HEK293 (cell line): ENCODE measurements around the gene IGFN1.

Source experiments
- CTCF ChIA-PET: fragments of 350-600 bp; formaldehyde crosslinking; extraction: SDS; loops from one replicate; lab custom pipeline; 2021; ENCODE audit warnings: antibody characterized with exemption; lab: Yijun Ruan, JAX
- POLR2A ChIA-PET: fragments of 300-600 bp; formaldehyde crosslinking; extraction: SDS; loops from one replicate; lab custom pipeline; 2020; ENCODE audit warnings: antibody characterized with exemption, inconsistent platforms; lab: Yijun Ruan, JAX
- H3K27ac ChIP-seq: fragments of 200-500 bp; sonication (Bioruptor generic); 2 replicates; pipeline ENCODE4 v1.5.1; 2014; ENCODE audit warnings: low read depth, low read length, control low read depth, inconsistent platforms; ENCODE audit errors: extremely low read depth
- H3K36me3 ChIP-seq, 2 experiments: fragments of 200-500 bp in 1 of 2; sonication (Bioruptor generic) in 1 of 2; 1 replicate in 1 of 2; 2 replicates in 1 of 2; pipeline ENCODE4 v1.5.1; 2014 to 2017; ENCODE audit warnings: inconsistent platforms in 2 of 2, low read length in 2 of 2; ENCODE audit not compliant: control insufficient read depth in 2 of 2, insufficient read depth in 1 of 2
- H3K4me1 ChIP-seq: fragments of 200-500 bp; sonication (Bioruptor generic); 2 replicates; pipeline ENCODE4 v1.5.1; 2014; ENCODE audit warnings: mild to moderate bottlenecking, low read length, inconsistent platforms; ENCODE audit not compliant: control insufficient read depth, insufficient read depth
- H3K4me3 ChIP-seq: 2 replicates; pipeline ENCODE4 v1.5.1; 2011; ENCODE audit warnings: low read depth, mild to moderate bottlenecking, control low read depth, low read length, moderate library complexity
- H3K9me3 ChIP-seq: fragments of 200-500 bp; sonication (Bioruptor generic); 2 replicates; pipeline ENCODE4 v1.5.1; 2014; ENCODE audit warnings: low read depth, low read length, inconsistent platforms; ENCODE audit not compliant: control insufficient read depth, insufficient read depth
- KLF7 ChIP-seq: fragments of 450-650 bp; formaldehyde crosslinking; IDR thresholded peaks from 2 replicates; pipeline ENCODE4 v1.5.1; 2016; ENCODE audit warnings: missing biosample characterization, missing genetic modification characterization, borderline replicate concordance
- RBAK ChIP-seq: fragments of 450-650 bp; formaldehyde crosslinking; IDR thresholded peaks from 2 replicates; pipeline ENCODE4 v1.5.1; 2016; ENCODE audit warnings: missing biosample characterization, missing genetic modification characterization
- SCRT2 ChIP-seq: fragments of 450-650 bp; formaldehyde crosslinking; IDR thresholded peaks from 2 replicates; pipeline ENCODE4 v1.5.1; 2016; ENCODE audit warnings: missing biosample characterization, missing genetic modification characterization
- WT1 ChIP-seq: fragments of 450-650 bp; formaldehyde crosslinking; IDR thresholded peaks from 2 replicates; pipeline ENCODE4 v1.5.1; 2016; ENCODE audit warnings: missing biosample characterization, missing genetic modification characterization
- ZBTB1 ChIP-seq: fragments of 450-650 bp; formaldehyde crosslinking; IDR thresholded peaks from 2 replicates; pipeline ENCODE4 v1.5.1; 2016; ENCODE audit warnings: missing biosample characterization, missing genetic modification characterization
- ZNF132 ChIP-seq: fragments of 450-650 bp; formaldehyde crosslinking; IDR thresholded peaks from 2 replicates; pipeline ENCODE4 v1.5.1; 2017; ENCODE audit warnings: missing biosample characterization, missing genetic modification characterization, borderline replicate concordance
- ZNF16 ChIP-seq: fragments of 450-650 bp; formaldehyde crosslinking; IDR thresholded peaks from 2 replicates; pipeline ENCODE4 v1.5.1; 2016; ENCODE audit warnings: low read depth, missing biosample characterization, missing genetic modification characterization
- ZNF2 ChIP-seq: fragments of 450-650 bp; formaldehyde crosslinking; IDR thresholded peaks from 2 replicates; pipeline ENCODE4 v1.5.1; 2016; ENCODE audit warnings: missing biosample characterization, missing genetic modification characterization
- ZNF670 ChIP-seq: fragments of 450-650 bp; formaldehyde crosslinking; IDR thresholded peaks from 2 replicates; pipeline ENCODE4 v1.5.1; 2016; ENCODE audit warnings: missing biosample characterization, missing genetic modification characterization, low read depth
- ZNF837 ChIP-seq: fragments of 450-650 bp; formaldehyde crosslinking; IDR thresholded peaks from 2 replicates; pipeline ENCODE4 v1.5.1; 2016; ENCODE audit warnings: missing biosample characterization, missing genetic modification characterization
- TF ChIP-seq, protein P1 (sequence below): fragments of 450-650 bp; formaldehyde crosslinking; IDR thresholded peaks from 2 replicates; pipeline ENCODE4 v1.5.1; 2016; ENCODE audit warnings: missing biosample characterization, missing genetic modification characterization
- TF ChIP-seq, protein P2 (sequence below): fragments of 450-650 bp; formaldehyde crosslinking; IDR thresholded peaks from 2 replicates; pipeline ENCODE4 v1.5.1; 2016; ENCODE audit warnings: missing biosample characterization, missing genetic modification characterization

IGFN1 gene

GRCh38 chr1:201212461-201213055, 21.9 kb downstream of the IGFN1 start:
- CTCF ChIA-PET, result interaction anchor here (1.4 kb wide), 1 partner anchor 10 kb away, joined by 10 read pairs; no protein-coding TSS in a partner anchor
- H3K27ac ChIP-seq, result no peak overlapping the region

GRCh38 chr1:201213106-201213770, 22.6 kb downstream of the IGFN1 start:
- POLR2A ChIA-PET, result no interaction called here
- Histone ChIP-seq H3K4me3 (no peak overlapping the region), H3K4me1 (no peaks in the 10 kb centered on the region), H3K27ac (no peak overlapping the region), H3K36me3 (no peaks in the 10 kb centered on the region), H3K9me3 (no peaks in the 10 kb centered on the region)
- CTCF ChIA-PET, result no interaction called here
- TF ChIP-seq, protein P1, sequence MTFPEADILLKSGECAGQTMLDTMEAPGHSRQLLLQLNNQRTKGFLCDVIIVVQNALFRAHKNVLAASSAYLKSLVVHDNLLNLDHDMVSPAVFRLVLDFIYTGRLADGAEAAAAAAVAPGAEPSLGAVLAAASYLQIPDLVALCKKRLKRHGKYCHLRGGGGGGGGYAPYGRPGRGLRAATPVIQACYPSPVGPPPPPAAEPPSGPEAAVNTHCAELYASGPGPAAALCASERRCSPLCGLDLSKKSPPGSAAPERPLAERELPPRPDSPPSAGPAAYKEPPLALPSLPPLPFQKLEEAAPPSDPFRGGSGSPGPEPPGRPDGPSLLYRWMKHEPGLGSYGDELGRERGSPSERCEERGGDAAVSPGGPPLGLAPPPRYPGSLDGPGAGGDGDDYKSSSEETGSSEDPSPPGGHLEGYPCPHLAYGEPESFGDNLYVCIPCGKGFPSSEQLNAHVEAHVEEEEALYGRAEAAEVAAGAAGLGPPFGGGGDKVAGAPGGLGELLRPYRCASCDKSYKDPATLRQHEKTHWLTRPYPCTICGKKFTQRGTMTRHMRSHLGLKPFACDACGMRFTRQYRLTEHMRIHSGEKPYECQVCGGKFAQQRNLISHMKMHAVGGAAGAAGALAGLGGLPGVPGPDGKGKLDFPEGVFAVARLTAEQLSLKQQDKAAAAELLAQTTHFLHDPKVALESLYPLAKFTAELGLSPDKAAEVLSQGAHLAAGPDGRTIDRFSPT, result no peak

More at GRCh38 chr1:201212461-201213055, 21.9 kb downstream of the IGFN1 start:
- Histone ChIP-seq H3K9me3 (no peaks in the 10 kb centered on the region), H3K4me1 (no peaks in the 10 kb centered on the region), H3K4me3 (no peak overlapping the region), H3K36me3 (no peaks in the 10 kb centered on the region)
- POLR2A ChIA-PET, result no interaction called here
- no peak for TF ChIP-seq KLF7 (tag by site-specific recombination)
- TF ChIP-seq, protein P2, sequence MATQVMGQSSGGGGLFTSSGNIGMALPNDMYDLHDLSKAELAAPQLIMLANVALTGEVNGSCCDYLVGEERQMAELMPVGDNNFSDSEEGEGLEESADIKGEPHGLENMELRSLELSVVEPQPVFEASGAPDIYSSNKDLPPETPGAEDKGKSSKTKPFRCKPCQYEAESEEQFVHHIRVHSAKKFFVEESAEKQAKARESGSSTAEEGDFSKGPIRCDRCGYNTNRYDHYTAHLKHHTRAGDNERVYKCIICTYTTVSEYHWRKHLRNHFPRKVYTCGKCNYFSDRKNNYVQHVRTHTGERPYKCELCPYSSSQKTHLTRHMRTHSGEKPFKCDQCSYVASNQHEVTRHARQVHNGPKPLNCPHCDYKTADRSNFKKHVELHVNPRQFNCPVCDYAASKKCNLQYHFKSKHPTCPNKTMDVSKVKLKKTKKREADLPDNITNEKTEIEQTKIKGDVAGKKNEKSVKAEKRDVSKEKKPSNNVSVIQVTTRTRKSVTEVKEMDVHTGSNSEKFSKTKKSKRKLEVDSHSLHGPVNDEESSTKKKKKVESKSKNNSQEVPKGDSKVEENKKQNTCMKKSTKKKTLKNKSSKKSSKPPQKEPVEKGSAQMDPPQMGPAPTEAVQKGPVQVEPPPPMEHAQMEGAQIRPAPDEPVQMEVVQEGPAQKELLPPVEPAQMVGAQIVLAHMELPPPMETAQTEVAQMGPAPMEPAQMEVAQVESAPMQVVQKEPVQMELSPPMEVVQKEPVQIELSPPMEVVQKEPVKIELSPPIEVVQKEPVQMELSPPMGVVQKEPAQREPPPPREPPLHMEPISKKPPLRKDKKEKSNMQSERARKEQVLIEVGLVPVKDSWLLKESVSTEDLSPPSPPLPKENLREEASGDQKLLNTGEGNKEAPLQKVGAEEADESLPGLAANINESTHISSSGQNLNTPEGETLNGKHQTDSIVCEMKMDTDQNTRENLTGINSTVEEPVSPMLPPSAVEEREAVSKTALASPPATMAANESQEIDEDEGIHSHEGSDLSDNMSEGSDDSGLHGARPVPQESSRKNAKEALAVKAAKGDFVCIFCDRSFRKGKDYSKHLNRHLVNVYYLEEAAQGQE (tag by site-specific recombination), result peak; percentile 76
- TF ChIP-seq ZNF2 (tag by site-specific recombination), result no peak

DNA sequence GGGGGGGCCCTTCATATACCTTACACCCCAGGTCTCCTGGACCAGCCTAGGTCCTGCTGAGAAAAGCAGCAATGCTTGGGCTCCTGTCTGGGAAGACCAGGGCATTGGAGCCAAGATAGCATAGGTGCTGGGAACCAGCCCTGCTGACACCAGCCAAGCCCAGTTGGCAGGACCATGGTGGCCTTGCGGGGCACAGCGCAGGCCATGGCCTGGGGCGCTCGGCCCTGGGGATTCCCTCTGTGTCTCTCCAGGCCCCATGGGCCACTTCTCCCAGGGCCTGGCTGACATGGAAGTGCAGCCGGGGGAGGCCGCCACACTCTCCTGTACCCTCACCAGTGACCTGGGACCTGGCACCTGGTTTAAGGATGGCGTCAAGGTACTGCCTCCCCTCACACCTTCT, 23.3 kb downstream of the IGFN1 start:
- Histone ChIP-seq H3K9me3 (no peaks in the 10 kb centered on the region), H3K36me3 (no peaks in the 10 kb centered on the region), H3K4me1 (no peaks in the 10 kb centered on the region), H3K4me3 (no peak overlapping the region), H3K27ac (no peak overlapping the region)
- POLR2A ChIA-PET, result no interaction called here
- CTCF ChIA-PET, result interaction anchor here (1.1 to 1.8 kb wide), 4 partner anchors 16 to 133 kb away, joined by 3 to 8 read pairs (median 4); no protein-coding TSS in a partner anchor
- no peak for TF ChIP-seq RBAK (tag by site-specific recombination)
- no peak for TF ChIP-seq SCRT2 (tag by site-specific recombination)
- no peak for TF ChIP-seq ZNF837 (tag by site-specific recombination)
- TF ChIP-seq ZNF670 (tag by site-specific recombination), result no peak
- TF ChIP-seq, protein P2 (tag by site-specific recombination), result no peak
- TF ChIP-seq ZNF16, result no peak
- TF ChIP-seq WT1 (tag by site-specific recombination), result no peak
- no peak for TF ChIP-seq ZNF132
- no peak for TF ChIP-seq ZBTB1 (tag by site-specific recombination)
- TF ChIP-seq, all 188 proteins: peak for 0
